Activated T-cell treated with anti-CD3 and anti-CD28 coated beads for 24 hours (primary cell): ENCODE measurements around the gene VPS13D.
"Not testable (repeated sequence)": the region's sequence is repeated elsewhere in the genome, so short reads cannot be mapped to it uniquely, and the experiment has no call there.

Experiments used
- DNase-seq: peaks from one replicate; pipeline ENCODE4 v3.0.0-alpha.2; 2020; ENCODE audit warnings: low read depth

The VPS13D gene

GRCh38 chr1:12294076-12294475 lies 64.2 kb downstream of the VPS13D start:
- no peak for DNase-seq

GRCh38 chr1:12296016-12296415 lies 66.2 kb downstream of the VPS13D start:
- DNase-seq = no peak

- DNase-seq = no peak
Observed at GRCh38 chr1:12296623-12297022, 66.8 kb downstream of the VPS13D start.

GRCh38 chr1:12300706-12301105 lies 70.9 kb downstream of the VPS13D start:
- no peak for DNase-seq

GRCh38 chr1:12301518-12302237 lies 71.8 kb downstream of the VPS13D start:
- DNase-seq = no peak

- no peak for DNase-seq
Observed at GRCh38 chr1:12302798-12303447, 73.1 kb downstream of the VPS13D start.

- no peak for DNase-seq
Observed at GRCh38 chr1:12305377-12305776, 75.5 kb downstream of the VPS13D start.

- no peak for DNase-seq
Observed at GRCh38 chr1:12309783-12310742, 80.2 kb downstream of the VPS13D start.

- no peak for DNase-seq
Observed at GRCh38 chr1:12314333-12314903, 84.6 kb downstream of the VPS13D start.

GRCh38 chr1:12315146-12315545 lies 85.3 kb downstream of the VPS13D start:
- no peak for DNase-seq

GRCh38 chr1:12316331-12316730 lies 86.5 kb downstream of the VPS13D start:
- no peak for DNase-seq

- no peak for DNase-seq
Observed at GRCh38 chr1:12320486-12320885, 90.7 kb downstream of the VPS13D start.

GRCh38 chr1:12324423-12324822 lies 94.6 kb downstream of the VPS13D start:
- DNase-seq = no peak

GRCh38 chr1:12324973-12325372 lies 95.1 kb downstream of the VPS13D start:
- not testable (repeated sequence) for DNase-seq

- no peak for DNase-seq
Observed at GRCh38 chr1:12326986-12327385, 97.2 kb downstream of the VPS13D start.

GRCh38 chr1:12327566-12327965 lies 97.7 kb downstream of the VPS13D start:
- DNase-seq = no peak

- DNase-seq = no peak
Observed at GRCh38 chr1:12333036-12333785, 103.4 kb downstream of the VPS13D start.

- no peak for DNase-seq
Observed at GRCh38 chr1:12335815-12336214, 106.0 kb downstream of the VPS13D start.

- no peak for DNase-seq
Observed at GRCh38 chr1:12336413-12336812, 106.6 kb downstream of the VPS13D start.

- no peak for DNase-seq
Observed at GRCh38 chr1:12338017-12338416, 108.2 kb downstream of the VPS13D start.

- no peak for DNase-seq
Observed at GRCh38 chr1:12338823-12339222, 109.0 kb downstream of the VPS13D start.

GRCh38 chr1:12339396-12339795 lies 109.6 kb downstream of the VPS13D start:
- no peak for DNase-seq
